Uterus (tissue), 2 donors: ENCODE measurements around the gene DOK6.

Source experiments
- CTCF ChIP-seq, 4 experiments: fragments of 200-600 bp in 2 of 4; fragments of 450-650 bp in 2 of 4; sonication (generic) in 2 of 4; IDR thresholded peaks; one replicate each; pipeline ENCODE4 v1.5.1; 2016 to 2019; ENCODE audit warnings: antibody characterized with exemption in 4 of 4, mild to moderate bottlenecking in 2 of 4, moderate library complexity in 1 of 4
- POLR2A ChIP-seq, 2 donors: fragments of 450-650 bp; IDR thresholded peaks; one replicate each; pipeline ENCODE4 v1.6.1; 2016; ENCODE audit warnings: antibody characterized with exemption in 2 of 2, mild to moderate bottlenecking in 1 of 2, moderate library complexity in 1 of 2

- TF ChIP-seq CTCF (IDR thresholded peaks at IDR 0.05) (no peak), POLR2A (IDR thresholded peaks at IDR 0.05) (no peak)
Measured at GRCh38 chr18:69885841-69886531, 485.3 kb downstream of the DOK6 start.
